Jurkat, Clone E6-1 (cell line): ENCODE measurements around the gene ADAM8.

ENCODE experiments used
- DNase-seq: peaks from one replicate; pipeline ENCODE4 v3.0.0-alpha.2; 2011; ENCODE audit warnings: low read depth, low spot score
- H3K4me3 ChIP-seq: 2 replicates; pipeline ENCODE4 v1.5.1; 2011; ENCODE audit warnings: mild to moderate bottlenecking, low read length, control low read depth, moderate library complexity

Gene ADAM8

DNA sequence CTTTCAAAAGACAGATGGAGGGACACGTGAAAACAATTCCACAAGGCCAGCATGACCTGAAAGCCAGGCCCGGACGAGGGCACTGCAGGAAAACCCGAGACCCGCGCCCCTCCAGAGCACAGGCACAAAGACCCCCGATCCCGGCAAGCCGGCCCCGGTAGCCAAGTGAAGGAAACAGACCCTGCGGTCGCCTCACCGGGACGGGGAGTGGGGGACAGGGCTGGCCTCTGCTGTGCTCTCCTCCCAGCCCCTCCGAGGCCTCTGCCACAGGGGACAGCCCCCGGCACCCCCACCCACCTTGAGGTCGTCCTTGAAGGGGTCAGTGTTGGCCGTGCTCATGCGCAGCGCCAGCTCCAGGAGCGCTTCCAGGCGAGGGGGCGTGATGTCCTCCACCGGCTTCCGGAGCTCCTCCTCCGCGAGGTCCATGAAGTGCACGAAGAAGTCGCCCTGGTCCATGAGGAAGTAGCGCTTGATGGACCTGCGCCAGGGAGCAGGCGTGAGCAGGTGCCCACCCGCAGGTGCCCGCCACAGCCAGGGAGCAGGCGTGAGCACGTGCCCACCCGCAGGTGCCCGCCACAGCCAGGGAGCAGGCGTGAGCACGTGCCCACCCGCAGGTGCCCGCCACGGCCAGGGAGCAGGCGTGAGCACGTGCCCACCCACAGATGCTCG lies 11.3 kb upstream of the ADAM8 start:
- no peak overlapping the region for H3K4me3 ChIP-seq
- no peak for DNase-seq

DNA sequence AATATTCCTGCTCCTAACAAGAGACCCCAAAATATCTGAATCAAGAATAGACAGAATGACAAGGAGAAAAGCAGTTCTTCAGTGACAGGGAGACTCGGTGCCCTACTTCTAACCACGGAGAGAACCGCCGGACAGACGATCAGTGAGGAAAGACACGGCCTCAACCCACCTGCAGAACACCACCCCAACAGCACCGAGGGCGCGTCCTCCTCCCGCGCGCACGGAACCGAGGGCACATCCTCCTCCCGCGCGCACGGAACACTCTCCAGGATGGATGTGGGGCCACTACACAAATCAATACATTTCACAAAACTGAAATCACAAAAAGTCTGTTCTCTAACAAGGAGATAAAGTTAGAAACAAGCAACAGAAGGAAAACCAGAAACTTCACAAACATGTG lies 9.7 kb upstream of the ADAM8 start:
- DNase-seq: no peak

DNA sequence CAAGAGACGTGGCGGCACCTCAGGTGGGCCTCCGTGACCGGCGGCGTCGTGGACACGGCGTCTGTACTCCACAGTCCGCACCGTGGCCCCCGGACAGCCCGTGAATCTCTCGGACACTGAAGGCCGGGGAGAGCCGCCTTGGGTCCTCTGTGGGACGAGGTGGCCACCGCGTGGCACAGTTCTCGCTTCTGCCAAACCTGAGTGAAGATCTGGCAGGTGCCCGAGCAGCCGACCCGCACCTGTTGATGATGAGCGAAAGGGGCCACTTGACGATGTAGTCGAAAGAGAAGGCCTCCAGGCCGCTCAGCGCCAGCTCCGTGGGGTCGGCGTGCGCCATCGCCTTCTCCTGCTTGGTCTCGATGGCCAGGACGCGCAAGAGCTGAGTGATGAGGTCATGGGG lies 8.5 kb upstream of the ADAM8 start:
- no peak overlapping the region for H3K4me3 ChIP-seq
- no peak for DNase-seq

More for the DNA sequence above, 9.7 kb upstream of the ADAM8 start:
- no peak overlapping the region for H3K4me3 ChIP-seq

DNA sequence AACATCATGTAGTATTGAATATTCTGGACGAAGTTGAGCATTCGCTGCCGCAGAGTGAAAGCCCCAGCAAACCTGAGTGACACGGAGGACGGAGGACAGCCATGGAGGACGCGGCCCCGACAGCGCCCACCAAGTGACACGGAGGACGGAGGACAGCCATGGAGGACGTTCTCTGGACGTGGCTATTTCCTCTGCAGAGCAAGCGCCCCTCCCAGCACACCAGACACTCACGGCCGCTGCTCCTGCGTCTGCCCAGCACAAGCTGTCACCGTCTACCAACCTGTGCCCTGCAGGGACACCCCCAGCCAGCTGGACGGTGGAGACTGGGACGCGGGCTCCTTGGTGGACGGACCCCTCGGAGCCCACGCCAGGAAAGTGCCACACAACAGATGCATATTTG lies 7.3 kb upstream of the ADAM8 start:
- no peak for DNase-seq
- no peak overlapping the region for H3K4me3 ChIP-seq

DNA sequence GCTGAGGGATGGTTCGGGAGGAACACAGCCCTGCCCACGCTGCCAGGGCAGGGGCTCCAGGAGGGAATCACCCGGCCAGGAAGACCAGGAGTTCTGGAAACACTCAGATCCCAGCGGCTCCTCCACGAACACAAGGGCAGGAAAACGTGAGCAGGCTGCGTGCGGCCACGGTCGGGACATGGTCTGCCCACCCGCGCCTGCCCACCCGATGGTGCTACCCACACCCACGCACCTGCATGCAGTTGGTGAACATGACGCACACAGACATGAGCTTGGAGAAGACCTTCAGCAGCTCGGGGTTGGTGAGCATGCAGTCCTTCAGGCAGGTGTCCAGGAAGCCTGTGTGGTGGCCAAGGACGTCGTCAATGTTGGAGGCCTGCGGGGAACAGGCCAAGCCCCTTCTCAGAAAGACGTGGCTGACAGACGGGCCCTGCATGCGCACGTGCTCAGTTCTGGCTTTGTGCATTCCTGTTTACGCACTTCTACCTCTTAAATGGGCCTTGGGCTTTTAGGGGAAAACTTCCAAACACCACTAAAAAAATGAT lies 6.2 kb upstream of the ADAM8 start:
- no peak overlapping the region for H3K4me3 ChIP-seq
- no peak for DNase-seq

DNA sequence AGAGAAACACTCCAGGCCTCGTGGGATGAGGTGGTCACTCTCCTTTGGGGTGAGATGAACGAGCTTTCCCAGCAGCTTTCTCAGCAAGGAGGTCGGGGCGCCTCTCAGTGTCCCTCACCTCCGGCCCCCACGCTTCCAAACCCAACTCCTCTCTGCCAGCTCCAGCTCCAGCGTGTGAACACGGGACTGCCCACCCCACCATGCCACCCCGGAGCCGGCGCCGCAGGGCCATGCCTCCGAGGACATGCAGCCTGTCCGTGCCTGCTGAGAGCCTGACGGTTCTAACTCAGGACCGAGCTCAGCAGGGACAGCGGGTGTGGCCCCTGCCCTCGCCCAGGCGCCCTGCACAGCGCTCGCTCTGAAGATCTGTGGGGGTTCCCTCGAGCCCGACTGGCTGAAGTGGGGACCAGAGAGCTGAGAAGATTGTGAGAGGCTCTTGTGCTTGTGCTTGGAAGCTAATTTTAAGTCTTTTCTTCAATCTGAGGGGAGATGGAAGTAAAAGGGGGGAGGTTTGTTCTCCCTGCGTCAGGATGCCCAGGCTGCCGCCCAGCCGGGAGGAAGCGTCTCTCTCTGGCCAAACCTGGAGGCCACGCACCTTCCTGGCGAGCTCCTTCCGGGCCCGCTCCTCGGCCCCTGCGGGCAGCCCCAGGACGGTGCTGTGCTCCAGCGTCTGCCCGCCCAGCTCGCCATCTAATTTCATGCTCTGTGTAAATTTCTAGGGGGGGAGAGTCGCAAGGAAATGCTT lies 5.1 kb upstream of the ADAM8 start:
- no peak for DNase-seq
- no peak overlapping the region for H3K4me3 ChIP-seq

DNA sequence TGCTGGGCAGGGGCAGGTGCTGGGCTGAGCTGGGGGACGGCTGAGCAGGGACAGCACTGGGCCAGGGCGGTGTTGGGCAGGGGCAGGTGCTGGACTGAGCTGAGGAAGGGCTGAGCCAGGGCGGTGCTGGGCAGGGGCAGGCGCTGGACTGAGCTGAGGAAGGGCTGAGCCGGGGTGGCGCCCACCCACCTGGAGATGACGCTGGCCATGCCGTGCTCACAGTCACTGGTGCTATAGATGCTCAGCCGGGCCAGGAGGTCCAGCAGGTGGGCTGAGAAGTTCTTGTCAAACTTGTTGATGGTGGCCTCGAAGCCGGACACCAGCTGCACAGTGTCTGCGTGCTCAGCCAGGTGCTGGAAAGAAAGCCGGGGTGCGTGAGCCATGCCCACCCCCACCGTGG lies 4.4 kb upstream of the ADAM8 start:
- DNase-seq: no peak
- H3K4me3 ChIP-seq: no peak overlapping the region

DNA sequence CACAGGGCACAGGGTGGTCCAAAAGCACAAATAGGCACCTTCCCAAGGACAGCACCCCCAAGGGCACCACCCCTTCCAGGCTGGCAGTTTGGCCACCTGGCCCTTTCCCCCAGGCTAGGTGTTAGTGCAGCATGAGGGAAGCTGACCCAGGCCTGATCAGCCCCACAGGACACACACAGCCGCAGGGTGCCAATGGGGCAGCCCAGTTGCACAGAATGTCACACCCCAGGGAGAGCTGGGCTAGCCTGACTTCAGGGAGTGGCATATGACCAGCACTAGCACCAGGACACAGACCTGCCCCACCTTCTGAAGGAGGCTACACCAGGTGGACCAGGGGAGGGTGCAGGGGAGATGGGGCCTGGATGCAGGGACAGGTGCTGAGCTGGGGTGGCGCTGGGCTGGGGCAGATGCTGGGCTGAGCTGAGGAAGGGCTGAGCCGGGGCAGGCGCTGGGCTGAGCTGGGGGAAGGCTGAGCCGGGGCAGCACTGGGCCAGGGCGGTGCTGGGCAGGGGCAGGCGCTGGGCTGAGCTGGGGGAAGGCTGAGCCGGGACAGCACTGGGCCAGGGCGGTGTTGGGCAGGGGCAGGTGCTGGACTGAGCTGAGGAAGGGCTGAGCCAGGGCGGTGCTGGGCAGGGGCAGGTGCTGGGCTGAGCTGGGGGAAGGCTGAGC lies 3.9 kb upstream of the ADAM8 start:
- H3K4me3 ChIP-seq: no peak overlapping the region
- DNase-seq: no peak

DNA sequence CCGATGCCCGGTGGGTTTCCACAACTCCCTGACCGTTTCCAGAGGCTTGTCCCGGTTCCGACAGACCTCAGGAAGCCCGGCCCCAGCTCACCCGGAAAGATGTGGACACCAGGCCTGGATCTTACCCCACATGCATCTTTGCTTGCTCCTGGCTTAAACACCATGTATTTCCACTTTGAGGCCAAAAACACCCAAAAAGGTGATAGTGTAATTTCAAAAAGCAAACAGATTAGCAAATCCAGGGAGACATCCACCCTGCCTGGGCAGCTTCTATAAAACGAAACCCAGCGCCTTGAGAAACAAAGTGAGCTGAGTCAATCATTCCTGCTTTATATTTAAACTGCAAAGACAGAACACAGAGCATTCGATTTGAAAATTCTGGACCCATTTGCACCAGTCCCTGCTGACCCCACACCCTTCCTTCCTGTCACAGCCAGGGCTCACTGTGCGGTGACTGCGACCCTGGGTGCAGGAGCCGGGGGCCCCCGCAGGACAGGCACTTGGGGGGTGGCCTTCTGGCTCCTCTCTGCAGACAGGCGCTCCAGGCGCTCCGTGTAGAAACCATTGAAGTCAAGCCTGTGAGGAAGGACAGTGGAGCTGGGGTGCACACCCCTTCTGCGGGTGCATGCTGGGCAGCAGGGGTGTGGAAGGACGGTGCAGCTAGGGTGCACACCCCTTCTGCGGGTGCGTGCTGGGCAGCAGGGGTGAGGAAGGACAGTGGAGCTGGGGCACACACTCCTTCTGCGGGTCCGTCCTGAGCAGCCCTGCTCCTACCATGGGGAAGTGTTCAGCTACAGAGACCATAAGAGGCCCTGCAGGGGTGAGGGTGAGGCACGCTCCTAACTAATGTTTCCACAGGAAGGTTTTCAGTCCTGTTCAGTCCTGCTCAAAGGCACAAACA lies 2.9 kb upstream of the ADAM8 start:
- no peak overlapping the region for H3K4me3 ChIP-seq
- no peak for DNase-seq

DNA sequence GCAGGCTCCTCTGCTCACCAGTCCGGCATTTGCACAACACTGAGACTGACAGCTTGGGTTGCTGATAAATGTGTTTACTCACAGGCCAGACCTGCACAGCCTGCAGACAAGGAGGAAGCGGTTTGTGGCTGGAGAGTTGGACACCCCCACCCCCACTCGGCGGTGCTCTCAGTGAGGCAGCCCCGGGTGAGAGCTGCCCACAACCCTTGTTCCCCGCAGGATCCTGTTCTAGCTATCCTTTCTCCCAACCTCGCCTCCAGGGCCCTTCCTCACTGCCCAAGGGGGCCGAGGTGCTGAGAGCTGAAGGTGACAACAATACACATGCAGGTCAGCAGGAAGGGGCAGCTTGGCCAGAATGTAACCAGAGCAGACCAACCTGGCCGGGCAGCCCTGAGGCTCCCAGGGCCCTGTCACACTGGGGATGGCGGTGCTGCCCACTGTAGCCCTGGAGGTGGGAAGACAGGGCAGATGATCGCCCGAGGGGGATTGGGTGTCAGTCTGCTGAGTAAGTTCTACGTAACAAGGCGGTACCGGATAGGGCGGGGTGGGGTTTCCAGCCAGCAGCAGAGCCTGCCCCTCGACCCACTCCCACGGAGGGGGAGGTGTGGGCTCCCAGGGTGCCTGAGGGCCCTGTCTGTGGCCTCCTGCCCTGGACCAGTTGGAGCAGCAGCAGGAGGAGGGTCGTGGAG lies 2.1 kb upstream of the ADAM8 start:
- no peak for DNase-seq
- H3K4me3 ChIP-seq: no peak overlapping the region

DNA sequence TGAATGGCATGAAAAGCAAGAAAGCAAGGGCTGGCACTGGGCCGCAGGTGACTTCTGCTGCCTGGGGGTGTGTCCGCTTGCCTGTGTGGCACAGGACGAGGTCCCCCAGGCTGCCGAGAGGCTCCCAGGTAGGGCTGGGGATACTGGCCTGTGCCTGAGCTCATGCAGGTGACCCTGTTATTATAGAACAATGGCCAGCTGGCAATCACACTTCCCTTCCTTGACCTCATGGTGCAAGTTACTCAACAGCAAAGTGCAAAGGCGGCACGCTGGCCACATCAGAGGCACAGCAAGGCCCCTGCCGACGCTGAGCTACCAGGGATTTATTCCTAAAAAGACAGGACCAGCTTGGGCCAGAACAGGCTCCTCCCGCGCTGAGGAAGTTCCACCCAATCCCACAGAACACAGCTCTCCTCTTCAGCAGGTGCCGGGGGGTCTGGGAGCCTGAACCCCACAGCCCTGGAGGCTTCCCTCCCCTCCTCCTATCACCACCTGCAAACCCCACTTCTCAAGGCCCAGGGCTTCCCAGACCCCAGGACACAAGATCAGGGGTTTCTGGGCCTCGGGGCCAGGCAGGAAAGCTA lies 1.4 kb upstream of the ADAM8 start:
- H3K4me3 ChIP-seq: no peak overlapping the region
- no peak for DNase-seq

DNA sequence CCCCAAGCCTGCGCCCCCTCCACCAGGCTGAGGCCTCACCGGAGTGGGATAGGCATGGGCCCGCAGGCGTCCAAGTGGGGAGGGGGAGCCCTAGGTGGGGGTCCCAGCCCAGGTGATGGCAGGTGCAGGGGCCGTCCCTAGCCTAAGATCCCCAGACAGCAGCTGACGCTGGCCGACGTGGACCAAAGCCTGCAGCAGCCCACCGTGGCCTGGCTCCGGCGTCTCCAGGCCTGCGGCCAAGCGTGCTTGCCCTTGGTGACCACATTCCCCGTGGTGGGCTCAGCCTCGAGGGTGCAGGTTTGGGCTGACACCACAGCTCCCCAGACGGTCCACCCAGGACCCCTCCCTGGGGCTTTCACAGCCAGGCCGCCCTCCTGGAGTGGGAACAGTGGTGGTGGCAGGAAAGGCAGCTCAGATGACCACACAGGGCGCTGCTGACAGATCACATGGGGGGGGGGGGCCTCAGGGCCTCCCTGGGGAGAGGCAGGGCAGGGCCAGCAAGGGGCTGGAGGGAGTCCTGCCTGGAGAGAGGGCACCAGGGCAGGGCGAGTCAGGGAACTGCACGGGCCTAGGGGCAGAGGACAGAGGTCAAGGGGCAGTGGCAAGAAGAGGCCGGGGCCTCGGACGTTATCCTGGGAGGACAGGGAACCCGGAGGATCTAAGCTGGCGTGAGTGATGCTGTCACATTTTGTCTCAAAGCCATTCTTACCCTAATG lies 767 bp upstream of the ADAM8 start:
- DNase-seq: no peak
- no peak overlapping the region for H3K4me3 ChIP-seq

DNA sequence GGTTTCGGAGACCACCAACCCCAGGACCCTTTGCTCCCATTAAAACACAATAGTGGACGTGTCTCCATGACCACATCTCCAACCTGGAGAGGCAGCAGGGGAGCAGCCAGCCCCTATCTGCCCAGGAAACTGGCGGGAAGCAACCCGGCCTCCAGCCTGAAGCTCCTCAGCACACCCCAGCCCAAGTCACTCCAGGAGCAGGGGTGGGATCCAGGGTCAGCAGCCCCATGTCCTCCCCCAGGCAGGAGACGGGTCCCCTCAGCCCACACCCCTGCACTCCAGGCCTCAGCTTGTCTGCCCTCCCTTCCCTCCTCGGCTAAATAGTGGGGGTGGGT lies 601 bp downstream of the ADAM8 start:
- no peak for DNase-seq
- no peak overlapping the region for H3K4me3 ChIP-seq

DNA sequence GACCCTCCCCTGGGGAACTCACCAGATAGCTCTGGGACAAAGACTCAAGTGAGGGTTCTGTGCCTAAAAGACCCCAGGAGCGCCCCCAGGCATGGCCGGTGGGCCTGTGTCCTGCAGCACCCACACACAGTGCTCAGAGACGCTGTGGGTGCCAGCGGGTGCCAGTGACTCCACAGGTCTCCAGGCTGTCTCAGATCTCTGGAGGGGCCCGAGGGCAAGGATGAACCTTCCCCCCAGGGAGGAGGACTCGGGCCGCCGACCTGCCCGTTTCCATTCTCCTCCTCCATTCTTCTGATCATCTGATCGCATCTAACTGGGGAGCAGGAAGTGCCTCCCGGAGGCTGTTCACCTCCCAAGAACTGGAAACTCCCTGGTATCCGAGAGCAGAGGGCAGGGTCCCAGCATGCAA lies 980 bp downstream of the ADAM8 start:
- H3K4me3 ChIP-seq: no peak overlapping the region
- DNase-seq: no peak

DNA sequence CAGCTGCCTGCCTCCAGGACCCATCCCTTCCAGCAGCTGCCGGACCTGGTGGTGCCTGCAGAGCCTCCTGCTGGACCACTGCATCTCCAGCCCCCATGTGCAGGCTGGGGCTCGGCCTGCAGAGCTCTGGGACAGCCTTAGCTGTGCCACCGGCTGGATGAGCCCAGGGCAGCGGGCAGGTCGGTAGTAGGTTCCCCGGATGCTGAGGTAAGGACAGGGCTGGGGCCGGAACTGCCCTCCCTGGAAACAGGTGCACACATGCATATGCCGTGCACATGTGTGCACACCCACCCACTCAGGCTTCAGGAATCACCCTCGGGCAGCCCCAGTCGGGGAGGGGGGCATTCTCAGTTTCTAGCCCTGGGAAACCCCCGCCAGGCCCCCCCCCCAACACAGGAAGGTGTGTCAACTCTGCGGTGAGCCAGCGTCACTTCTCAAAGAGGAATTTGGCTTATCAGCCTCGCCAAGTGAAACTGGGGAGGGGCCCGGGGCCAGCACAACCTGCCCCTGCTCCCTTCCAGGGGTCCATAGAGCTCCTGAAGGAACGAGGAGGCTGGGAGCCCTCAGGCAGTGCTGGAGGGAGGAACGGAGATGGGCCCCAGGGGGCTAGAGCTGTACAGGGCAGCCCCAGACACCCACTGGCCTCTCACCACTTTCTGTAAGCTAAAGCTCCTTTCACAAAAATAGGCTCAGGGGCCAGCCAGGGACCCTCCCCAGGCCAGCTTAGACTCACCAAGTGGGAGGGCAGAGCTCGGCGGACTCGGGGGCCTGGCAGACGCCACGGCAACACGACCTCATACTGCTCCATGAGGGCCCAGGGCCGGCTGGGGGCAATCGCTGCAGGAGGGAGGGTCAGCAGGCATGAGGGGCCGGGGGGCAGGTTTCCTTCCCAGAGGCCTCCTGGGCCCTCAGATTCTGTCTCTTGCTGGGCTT lies 1.7 kb downstream of the ADAM8 start:
- DNase-seq: peak; percentile 41
- peak overlapping the region; percentile 5; the same call in 1 of the 2 replicates for H3K4me3 ChIP-seq

DNA sequence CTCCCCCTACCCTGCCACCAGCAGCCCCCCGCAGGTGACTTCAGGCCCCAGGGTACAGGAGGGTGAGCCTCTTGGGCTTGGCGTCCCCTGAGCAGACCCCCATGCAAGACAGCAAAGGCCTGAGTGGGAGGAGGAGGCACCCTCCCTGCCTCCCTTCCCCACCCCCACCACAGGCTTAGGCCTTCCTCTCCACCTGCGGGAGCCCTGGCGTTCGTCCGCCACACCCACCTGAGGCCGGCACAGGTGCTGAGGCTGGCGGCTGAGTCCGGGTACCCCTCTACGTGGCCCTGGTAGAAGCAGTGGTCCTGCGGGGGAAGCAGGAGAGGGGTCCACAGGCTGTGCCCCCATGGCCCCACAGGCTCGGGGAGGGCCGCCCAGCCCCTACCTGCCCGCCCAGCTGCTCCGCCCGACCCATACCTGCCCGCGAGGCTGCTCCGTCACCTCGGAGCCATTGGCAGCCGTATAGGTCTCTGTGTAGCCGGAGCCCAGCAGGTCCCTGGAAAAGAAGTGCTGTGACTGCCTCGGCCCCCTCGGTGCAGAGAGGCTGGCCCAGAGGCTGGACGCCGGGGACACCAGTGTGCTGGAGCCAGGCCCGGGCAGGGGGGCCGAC lies 3.0 kb downstream of the ADAM8 start:
- H3K4me3 ChIP-seq: no peak overlapping the region
- no peak for DNase-seq
